ENCODE results near the gene ST6GAL1. TPM values are rescaled to one million over a fixed set of nuclear protein-coding genes. Genes with fewer than 3 reads are reported as not detected.
"Not testable (repeated sequence)": the region's sequence is repeated elsewhere in the genome, so short reads cannot be mapped to it uniquely, and the experiment has no call there.

The ST6GAL1 gene
- total and polyA plus RNA-seq, 12 donors = 19.5 to 94.7 (median 65.8) TPM

DNA sequence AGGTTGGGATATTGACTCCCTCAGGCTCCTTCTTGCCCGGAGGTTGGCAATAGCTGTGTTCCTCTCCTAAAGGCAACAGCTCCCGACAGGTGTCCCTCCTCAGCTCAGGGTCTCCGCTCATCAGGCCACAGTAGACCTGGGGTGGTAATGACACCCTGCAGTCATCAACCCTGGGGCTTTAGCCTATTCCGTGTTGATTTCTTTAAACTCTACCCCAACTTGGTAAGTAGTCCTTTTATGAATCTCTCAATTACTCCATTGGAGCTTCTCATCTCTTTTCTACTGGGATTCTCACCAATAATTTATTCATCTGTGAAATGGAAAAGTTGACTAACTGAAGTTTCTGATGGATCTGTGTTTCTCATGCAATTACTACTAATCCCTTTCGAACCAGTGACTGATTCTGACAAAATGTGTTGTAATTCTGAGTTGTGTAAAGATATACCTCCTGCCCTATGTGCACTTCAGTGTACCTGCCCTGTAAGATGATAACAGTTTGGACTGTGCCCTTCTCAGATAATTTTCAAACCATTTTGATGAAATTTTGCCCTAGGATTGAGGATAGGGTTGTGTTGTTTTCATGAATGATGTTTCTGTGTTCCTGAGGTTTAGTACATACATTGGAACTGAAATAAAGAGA lies 119.3 kb downstream of the ST6GAL1 start:
- peaks cover 0 to 58% (median 26%) of the 10 kb centered on the region in 9 donors for H3K36me3 ChIP-seq
- intact Hi-C loops (cut with DNase I) = loop anchor here in 3 of 10 donors (10.0 kb wide), 1 partner anchor 115 kb away; the partner anchor contains the start of gene ST6GAL1 (in 3 of the 3)
- H3K9me3 ChIP-seq = peaks cover 0 to 22% (median 0%) of the 10 kb centered on the region in 11 donors
- H3K4me3 ChIP-seq = no peak overlapping the region
- WGBS, 2 donors = 79 to 99% methylated on average over 5 of the region's 5 CpGs
- DNase-seq (no peak), ATAC-seq (no peak)
- H3K27ac ChIP-seq = no peak overlapping the region
- peaks cover 0 to 28% (median 16%) of the 10 kb centered on the region in 9 donors for H3K4me1 ChIP-seq
- H3K27me3 ChIP-seq = no peaks in the 10 kb centered on the region
- TF ChIP-seq, protein P1, sequence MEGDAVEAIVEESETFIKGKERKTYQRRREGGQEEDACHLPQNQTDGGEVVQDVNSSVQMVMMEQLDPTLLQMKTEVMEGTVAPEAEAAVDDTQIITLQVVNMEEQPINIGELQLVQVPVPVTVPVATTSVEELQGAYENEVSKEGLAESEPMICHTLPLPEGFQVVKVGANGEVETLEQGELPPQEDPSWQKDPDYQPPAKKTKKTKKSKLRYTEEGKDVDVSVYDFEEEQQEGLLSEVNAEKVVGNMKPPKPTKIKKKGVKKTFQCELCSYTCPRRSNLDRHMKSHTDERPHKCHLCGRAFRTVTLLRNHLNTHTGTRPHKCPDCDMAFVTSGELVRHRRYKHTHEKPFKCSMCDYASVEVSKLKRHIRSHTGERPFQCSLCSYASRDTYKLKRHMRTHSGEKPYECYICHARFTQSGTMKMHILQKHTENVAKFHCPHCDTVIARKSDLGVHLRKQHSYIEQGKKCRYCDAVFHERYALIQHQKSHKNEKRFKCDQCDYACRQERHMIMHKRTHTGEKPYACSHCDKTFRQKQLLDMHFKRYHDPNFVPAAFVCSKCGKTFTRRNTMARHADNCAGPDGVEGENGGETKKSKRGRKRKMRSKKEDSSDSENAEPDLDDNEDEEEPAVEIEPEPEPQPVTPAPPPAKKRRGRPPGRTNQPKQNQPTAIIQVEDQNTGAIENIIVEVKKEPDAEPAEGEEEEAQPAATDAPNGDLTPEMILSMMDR (IDR thresholded peaks at IDR 0.05) = no peak

DNA sequence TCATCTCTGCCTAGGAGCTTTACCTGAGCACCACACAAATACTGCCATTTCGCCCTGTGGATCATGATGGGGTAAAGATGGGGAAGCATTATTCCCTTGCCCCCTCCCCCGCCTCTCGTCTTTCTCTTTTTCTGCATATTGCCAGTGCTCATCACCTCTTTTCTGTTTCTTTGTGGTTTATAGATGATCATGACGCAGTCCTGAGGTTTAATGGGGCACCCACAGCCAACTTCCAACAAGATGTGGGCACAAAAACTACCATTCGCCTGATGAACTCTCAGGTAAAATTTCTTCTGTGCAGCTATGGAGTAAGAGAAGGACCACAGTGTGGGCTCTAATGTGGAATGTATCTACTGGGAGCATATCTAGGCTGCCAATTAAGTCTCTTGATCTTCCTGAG lies 120.7 kb downstream of the ST6GAL1 start:
- Histone ChIP-seq H3K4me1 (peaks cover 0 to 14% (median under 1%) of the 10 kb centered on the region in 9 donors), H3K27ac (no peak overlapping the region), H3K4me3 (no peak overlapping the region), H3K36me3 (peaks cover 0 to 70% (median 27%) of the 10 kb centered on the region in 9 donors), H3K27me3 (no peaks in the 10 kb centered on the region), H3K9me3 (peaks cover 0 to 27% (median 0%) of the 10 kb centered on the region in 11 donors)
- ATAC-seq = no peak
- DNase-seq = no peak
- 97 to 99% methylated on average over 5 of the region's 5 CpGs for WGBS, 2 donors
- intact Hi-C loops (cut with DNase I) = no loop called here
- TF ChIP-seq, protein P1 (IDR thresholded peaks at IDR 0.05) = no peak

DNA sequence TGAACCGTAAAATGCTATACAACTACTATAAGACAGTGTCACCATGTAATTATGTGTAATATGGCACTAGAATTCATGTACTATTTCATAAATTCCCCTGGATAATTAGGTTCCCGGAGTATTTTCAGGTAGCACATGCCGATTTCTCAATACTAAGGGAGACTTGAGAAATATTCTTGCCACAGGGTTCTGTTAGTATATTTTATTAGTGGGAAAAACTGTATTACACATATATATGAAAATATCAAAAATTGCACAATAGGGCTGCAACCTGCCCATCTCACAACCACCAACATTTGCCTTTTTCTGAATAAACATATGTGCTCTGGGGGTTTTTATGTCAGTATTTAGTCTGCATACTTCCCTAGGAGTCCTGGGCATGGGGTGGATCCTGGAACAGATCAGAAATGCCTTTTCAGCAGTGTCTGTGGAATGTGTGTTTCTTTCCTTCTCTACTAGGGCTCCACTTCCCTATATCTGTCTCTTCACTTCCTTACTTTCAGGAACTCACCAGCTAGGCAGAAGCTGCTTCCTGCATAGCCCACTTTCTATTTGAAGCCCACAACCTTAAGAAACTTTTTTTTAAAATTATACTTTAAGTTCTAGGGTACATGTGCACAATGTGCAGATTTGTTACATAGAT lies 121.5 kb downstream of the ST6GAL1 start:
- intact Hi-C loops (cut with DNase I) = no loop called here
- TF ChIP-seq, protein P1 (IDR thresholded peaks at IDR 0.05) = no peak
- Histone ChIP-seq H3K4me3 (no peak overlapping the region), H3K36me3 (peaks cover 0 to 72% (median 27%) of the 10 kb centered on the region in 9 donors), H3K9me3 (peaks cover 0 to 34% (median 0%) of the 10 kb centered on the region in 11 donors), H3K4me1 (peaks cover 0 to 14% (median 0%) of the 10 kb centered on the region in 9 donors), H3K27me3 (no peaks in the 10 kb centered on the region), H3K27ac (no peak overlapping the region)
- ATAC-seq (peak in 3 of 8 donors; percentile 57 to 69 (median 63)), DNase-seq (no peak)
- 93 to 99% methylated on average over 3 of the region's 3 CpGs for WGBS, 2 donors

DNA sequence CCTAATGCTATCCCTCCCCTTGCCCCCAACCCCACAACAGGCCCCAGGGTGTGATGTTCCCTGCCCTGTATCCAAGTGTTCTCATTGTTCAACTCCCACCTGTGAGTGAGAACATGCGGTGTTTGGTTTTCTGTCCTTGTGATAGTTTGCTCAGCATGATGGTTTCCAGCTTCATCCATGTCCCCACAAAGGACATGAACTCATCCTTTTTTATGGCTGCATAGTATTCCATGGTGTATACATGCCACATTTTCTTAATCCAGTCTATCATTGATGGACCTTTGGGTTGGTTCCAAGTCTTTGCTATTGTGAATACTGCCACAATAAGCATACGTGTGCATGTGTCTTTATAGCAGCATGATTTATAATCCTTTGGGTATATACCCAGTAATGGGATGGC lies 122.1 kb downstream of the ST6GAL1 start:
- H3K36me3 ChIP-seq = peaks cover 0 to 78% (median 27%) of the 10 kb centered on the region in 9 donors
- H3K27me3 ChIP-seq; DNase-seq; intact Hi-C loops (cut with DNase I); ATAC-seq; H3K27ac ChIP-seq; H3K4me3 ChIP-seq: not testable (repeated sequence)
- peaks cover 0 to 14% (median 0%) of the 10 kb centered on the region in 9 donors for H3K4me1 ChIP-seq
- 92 to 95% methylated on average over 2 of the region's 2 CpGs for WGBS, 2 donors
- H3K9me3 ChIP-seq = peaks cover 0 to 40% (median 4%) of the 10 kb centered on the region in 11 donors

DNA sequence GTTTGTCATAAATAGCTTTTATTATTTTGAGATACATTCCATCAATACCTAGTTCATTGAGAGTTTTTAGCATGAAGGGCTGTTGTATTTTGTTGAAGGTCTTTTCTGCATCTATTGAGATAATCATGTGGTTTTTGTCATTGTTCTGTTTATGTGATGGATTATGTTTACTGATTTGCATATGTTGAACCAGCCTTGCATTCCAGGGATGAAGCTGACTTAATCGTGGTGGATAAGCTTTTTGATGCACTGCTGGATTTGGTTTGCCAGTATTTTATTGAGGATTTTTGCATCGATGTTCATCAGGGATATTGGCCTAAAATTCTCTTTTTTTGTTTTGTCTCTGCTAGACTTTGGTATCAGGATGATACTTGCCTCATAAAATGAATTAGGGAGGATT lies 124.1 kb downstream of the ST6GAL1 start:
- H3K27me3 ChIP-seq; intact Hi-C loops (cut with DNase I); H3K27ac ChIP-seq; ATAC-seq; DNase-seq; H3K4me3 ChIP-seq: not testable (repeated sequence)
- H3K4me1 ChIP-seq = peaks cover 0 to 14% (median 0%) of the 10 kb centered on the region in 9 donors
- WGBS, 2 donors = 93 to 98% methylated on average over 2 of the region's 2 CpGs
- H3K36me3 ChIP-seq = peaks cover 0 to 80% (median 27%) of the 10 kb centered on the region in 9 donors
- peaks cover 0 to 50% (median 4%) of the 10 kb centered on the region in 11 donors for H3K9me3 ChIP-seq

DNA sequence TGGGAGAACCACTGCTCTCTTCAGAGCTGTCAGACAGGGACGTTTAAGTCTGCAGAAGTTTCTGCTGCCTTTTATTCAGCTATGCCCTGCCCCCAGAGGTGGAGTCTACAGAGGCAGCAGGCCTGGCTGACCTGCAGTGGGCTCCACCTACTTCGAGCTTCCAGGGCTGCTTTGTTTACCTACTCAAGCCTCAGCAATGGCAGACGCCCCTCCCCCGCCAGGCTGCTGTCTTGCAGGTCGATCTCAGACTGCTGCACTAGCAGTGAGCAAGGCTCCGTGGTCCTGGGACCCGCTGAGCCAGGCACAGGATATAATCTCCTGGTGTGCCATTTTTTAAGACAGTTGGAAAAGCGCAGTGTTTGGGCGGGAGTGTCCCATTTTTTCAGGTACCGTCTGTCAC lies 127.5 kb downstream of the ST6GAL1 start:
- ATAC-seq; DNase-seq; H3K4me3 ChIP-seq; H3K27me3 ChIP-seq; intact Hi-C loops (cut with DNase I); H3K27ac ChIP-seq; H3K4me1 ChIP-seq: not testable (repeated sequence)
- H3K9me3 ChIP-seq = peaks cover 0 to 50% (median 4%) of the 10 kb centered on the region in 11 donors
- 78 to 96% methylated on average over 10 of the region's 10 CpGs for WGBS, 2 donors
- H3K36me3 ChIP-seq = peaks cover 0 to 88% (median 14%) of the 10 kb centered on the region in 9 donors

Data from heart right ventricle (tissue), 16 donors.